HG03442 (cell line): ENCODE results near the gene JAKMIP2.
"Not testable (repeated sequence)": the region's sequence is repeated elsewhere in the genome, so short reads cannot be mapped to it uniquely, and the experiment has no call there.

ENCODE experiments used
- ATAC-seq: cut with Tn5 transposase; IDR thresholded peaks from one replicate; pipeline ENCODE4 v1.9.1; 2021; ENCODE audit warnings: mild to moderate bottlenecking, moderate library complexity; ENCODE audit not compliant: unreplicated experiment

The JAKMIP2 gene

GRCh38 chr5:147617191-147617606, 165.3 kb downstream of the JAKMIP2 start:
- ATAC-seq, result no peak

- ATAC-seq, result no peak
These were observed 166.1 kb downstream of the JAKMIP2 start for GRCh38 chr5:147616421-147616820.

GRCh38 chr5:147613359-147613758, 169.2 kb downstream of the JAKMIP2 start:
- no peak for ATAC-seq

DNA sequence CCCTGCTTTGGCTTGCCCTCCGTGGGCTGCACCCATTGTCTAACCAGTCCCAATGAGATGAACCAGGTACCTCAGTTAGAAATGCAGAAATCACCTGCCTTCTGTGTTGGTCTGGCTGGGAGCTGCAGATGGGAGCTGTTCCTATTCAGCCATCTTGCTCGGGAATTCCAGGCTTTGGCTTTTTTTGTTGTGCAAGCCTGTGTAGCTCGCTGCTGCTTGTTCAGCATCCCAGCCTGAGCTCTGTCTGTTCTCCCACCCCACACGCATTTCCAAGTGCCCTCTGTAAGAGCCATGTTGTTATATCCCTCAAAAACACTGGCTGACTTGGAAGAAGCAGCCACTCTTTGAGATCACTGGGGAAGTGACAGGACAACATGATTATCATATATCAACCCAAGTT, 171.0 kb downstream of the JAKMIP2 start:
- no peak for ATAC-seq

DNA sequence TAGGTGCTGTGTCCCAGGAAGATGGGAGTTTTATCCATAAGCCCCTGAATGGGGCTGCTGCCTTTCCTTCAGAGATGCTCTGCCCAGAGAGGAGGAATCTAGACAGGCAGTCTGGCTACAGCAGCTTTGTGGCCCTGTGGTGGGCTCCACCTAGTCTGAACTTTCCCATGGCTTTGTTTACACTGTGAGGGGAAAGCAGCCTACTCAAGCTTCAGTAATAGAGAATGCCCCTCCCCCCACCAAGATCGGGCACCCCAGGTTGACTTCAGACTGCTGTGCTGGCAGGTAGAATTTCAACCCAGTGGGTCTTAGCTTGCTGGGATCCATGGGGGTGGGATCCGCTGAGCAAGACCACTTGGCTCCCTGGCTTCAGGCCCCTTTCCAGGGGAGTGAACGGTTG, 171.7 kb downstream of the JAKMIP2 start:
- ATAC-seq, result no peak

- no peak for ATAC-seq
These were observed 180.9 kb downstream of the JAKMIP2 start for GRCh38 chr5:147601652-147602051.

DNA sequence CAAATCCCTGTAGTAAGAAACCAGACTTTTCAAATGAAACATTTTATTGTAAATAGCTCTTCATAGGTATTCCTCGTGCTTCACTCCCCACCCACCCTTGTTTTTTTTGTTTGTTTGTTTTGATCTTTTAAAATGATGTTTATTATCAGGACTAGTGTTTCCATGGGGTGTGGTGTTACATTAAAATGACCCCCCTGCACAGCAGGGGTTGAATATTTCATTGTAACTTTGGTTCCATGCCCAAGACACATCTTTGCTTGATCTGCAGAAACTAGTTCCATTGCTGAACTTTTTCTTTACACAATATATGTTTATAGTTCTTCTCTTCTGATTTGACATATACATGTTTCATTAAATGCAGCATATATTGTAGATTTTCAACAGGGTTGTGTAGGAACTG, 191.4 kb downstream of the JAKMIP2 start:
- no peak for ATAC-seq

DNA sequence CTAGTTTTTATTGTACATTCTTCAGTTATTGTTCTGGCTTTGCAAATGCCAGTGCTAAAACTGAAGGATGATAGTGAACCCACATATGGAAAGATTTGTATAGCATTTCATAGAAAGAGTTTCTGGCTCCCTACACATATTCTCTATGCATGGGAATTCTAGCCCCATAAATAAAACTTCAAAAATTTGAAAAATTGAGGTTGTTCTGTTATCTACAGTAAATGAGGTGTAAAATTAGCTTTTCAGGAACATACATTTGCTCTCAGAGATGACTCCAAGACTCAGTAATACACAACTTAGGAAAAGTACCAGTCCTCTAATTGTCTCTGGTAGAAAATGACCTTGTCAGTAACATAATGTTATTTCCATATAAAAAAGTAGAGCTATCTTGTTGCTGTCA, 192.4 kb downstream of the JAKMIP2 start:
- ATAC-seq, result no peak

- ATAC-seq, result no peak
These were observed 195.7 kb downstream of the JAKMIP2 start for GRCh38 chr5:147586832-147587231.

DNA sequence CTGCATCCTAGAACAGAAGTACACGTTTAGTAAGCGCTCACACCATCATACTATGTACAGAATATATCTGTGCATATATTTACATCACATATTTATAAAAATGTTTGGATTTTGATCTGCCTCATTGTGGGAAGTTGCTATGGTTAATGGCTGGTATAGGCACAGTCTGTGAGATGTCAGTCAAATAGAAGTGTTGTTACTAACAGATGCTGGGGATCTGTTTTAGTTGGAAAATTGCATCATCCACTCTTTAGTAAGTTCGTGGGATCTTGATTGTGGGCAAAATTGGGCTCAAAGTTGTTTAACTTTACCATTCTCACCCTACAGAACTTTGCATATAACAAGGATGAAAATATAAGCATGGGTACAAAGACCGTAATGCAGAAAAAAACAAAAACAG, 196.3 kb downstream of the JAKMIP2 start:
- no peak for ATAC-seq

DNA sequence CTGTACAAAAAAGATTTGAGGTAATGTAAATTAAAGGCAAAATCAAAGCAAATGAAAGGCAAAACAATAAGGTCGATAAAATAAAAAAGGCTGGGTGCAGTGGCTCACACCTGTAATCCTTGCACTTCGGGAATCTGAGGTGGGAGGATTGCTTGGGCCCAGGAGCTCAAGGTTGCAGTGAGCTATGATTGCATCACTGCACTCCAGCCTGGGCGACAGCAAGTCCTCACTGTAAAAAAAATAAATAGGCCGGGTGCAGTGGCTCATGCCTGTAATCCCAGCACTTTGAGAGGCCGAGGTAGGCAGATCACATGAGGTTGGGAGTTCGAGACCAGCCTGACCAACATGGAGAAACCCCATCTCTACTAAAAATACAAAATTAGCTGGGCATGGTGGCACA, 200.3 kb downstream of the JAKMIP2 start:
- ATAC-seq, result not testable (repeated sequence)

GRCh38 chr5:147580418-147580817, 202.1 kb downstream of the JAKMIP2 start:
- not testable (repeated sequence) for ATAC-seq

GRCh38 chr5:147578228-147579024, 204.1 kb downstream of the JAKMIP2 start:
- ATAC-seq, result no peak

GRCh38 chr5:147576646-147577535, 205.6 kb downstream of the JAKMIP2 start:
- ATAC-seq, result peak; percentile 87

GRCh38 chr5:147575598-147575997, 206.9 kb downstream of the JAKMIP2 start:
- no peak for ATAC-seq

DNA sequence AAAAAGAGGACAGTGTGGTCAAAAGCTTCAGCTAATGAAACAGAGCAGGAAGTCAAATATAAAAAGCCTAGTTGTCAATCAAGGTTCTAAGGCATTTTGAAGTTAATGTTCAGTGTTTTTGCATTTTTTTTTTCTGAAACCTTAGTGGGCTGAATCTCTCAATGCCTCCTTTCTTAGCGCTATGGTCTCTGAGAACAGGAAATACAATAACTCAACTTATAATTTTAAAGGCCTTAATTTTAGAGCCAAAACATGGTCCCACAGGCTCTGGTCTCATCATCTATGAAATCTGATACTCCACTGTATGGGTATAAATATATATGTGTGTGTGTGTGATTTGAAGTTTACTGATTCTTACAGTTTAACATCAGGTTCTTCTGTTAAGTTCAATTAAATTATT, 209.3 kb downstream of the JAKMIP2 start:
- no peak for ATAC-seq

GRCh38 chr5:147568710-147569406, 213.7 kb downstream of the JAKMIP2 start:
- no peak for ATAC-seq

GRCh38 chr5:147567917-147568598, 214.5 kb downstream of the JAKMIP2 start:
- ATAC-seq, result no peak

GRCh38 chr5:147565524-147565923, 217.0 kb downstream of the JAKMIP2 start:
- no peak for ATAC-seq

GRCh38 chr5:147564124-147564486, 218.4 kb downstream of the JAKMIP2 start:
- ATAC-seq, result no peak
